DMS79 treated with DMSO at 0.1 percent for 48 hours (cell line): ENCODE data around the gene CYP19A1.
"Not testable (repeated sequence)": the region's sequence is repeated elsewhere in the genome, so short reads cannot be mapped to it uniquely, and the experiment has no call there.

ENCODE experiments used
- DNase-seq: peaks from one replicate; lab custom pipeline; 2025; lab: John Stamatoyannopoulos, UW

The CYP19A1 gene

GRCh38 chr15:51212239-51212638, 126.2 kb downstream of the CYP19A1 start:
- no peak for DNase-seq

GRCh38 chr15:51205050-51205975, 133.1 kb downstream of the CYP19A1 start:
- DNase-seq = no peak

- no peak for DNase-seq
Measured at GRCh38 chr15:51203797-51204196, 134.6 kb downstream of the CYP19A1 start.

GRCh38 chr15:51202783-51203182, 135.6 kb downstream of the CYP19A1 start:
- no peak for DNase-seq

GRCh38 chr15:51201581-51201980, 136.8 kb downstream of the CYP19A1 start:
- no peak for DNase-seq

GRCh38 chr15:51200792-51201191, 137.6 kb downstream of the CYP19A1 start:
- no peak for DNase-seq

GRCh38 chr15:51199541-51199940, 138.9 kb downstream of the CYP19A1 start:
- DNase-seq = no peak

GRCh38 chr15:51198701-51199232, 139.6 kb downstream of the CYP19A1 start:
- DNase-seq = no peak

- no peak for DNase-seq
Measured at GRCh38 chr15:51195459-51195858, 142.9 kb downstream of the CYP19A1 start.

GRCh38 chr15:51193979-51194378, 144.4 kb downstream of the CYP19A1 start:
- no peak for DNase-seq

GRCh38 chr15:51193526-51193925, 144.9 kb downstream of the CYP19A1 start:
- no peak for DNase-seq

GRCh38 chr15:51192521-51193280, 145.7 kb downstream of the CYP19A1 start:
- DNase-seq = peak; percentile 37

- DNase-seq = no peak
Measured at GRCh38 chr15:51191766-51192165, 146.6 kb downstream of the CYP19A1 start.

- DNase-seq = no peak
Measured at GRCh38 chr15:51191072-51191670, 147.2 kb downstream of the CYP19A1 start.

GRCh38 chr15:51190424-51191068, 147.8 kb downstream of the CYP19A1 start:
- no peak for DNase-seq

GRCh38 chr15:51189669-51190385, 148.6 kb downstream of the CYP19A1 start:
- DNase-seq = no peak

- not testable (repeated sequence) for DNase-seq
Measured at GRCh38 chr15:51188791-51189190, 149.6 kb downstream of the CYP19A1 start.

- no peak for DNase-seq
Measured at GRCh38 chr15:51186891-51187290, 151.5 kb downstream of the CYP19A1 start.

GRCh38 chr15:51186181-51186705, 152.2 kb downstream of the CYP19A1 start:
- DNase-seq = no peak

- no peak for DNase-seq
Measured at GRCh38 chr15:51185213-51186159, 152.9 kb downstream of the CYP19A1 start.
